ENCODE measurements around the gene ZNF263. TPM values are rescaled to one million over a fixed set of nuclear protein-coding genes. Genes with fewer than 3 reads are reported as not detected.
A peak's percentile ranks its signal among the peaks of the same experiment; 100 is the strongest.

The ZNF263 gene
- total and polyA plus RNA-seq, 7 donors, result 9.7 to 51.3 (median 27.5) TPM

- H3K27me3 ChIP-seq, result no peaks in the 10 kb centered on the region
- TF ChIP-seq EP300 (IDR thresholded peaks at IDR 0.05) (no peak), POLR2A (IDR thresholded peaks at IDR 0.05) (no peak), POLR2AphosphoS5 (IDR thresholded peaks at IDR 0.05) (no peak), CTCF (IDR thresholded peaks at IDR 0.05) (no peak)
- intact Hi-C loops (cut with DNase I), result loop anchor here (1.0 to 5.0 kb wide), 7 partner anchors 15 to 263 kb away; partner anchors contain the start of genes CLUAP1, TIGD7, TNFRSF12A and ZNF200
- peak overlapping the region; percentile 94 to 100 (median 99) for H3K27ac ChIP-seq
- peaks cover 7 to 34% (median 25%) of the 10 kb centered on the region in 4 donors for H3K36me3 ChIP-seq
- H3K9me3 ChIP-seq, result peaks cover 0 to 12% (median 5%) of the 10 kb centered on the region in 4 donors
- DNase-seq, result peak; percentile 71
- peak overlapping the region; percentile 68 to 99 (median 96) for H3K4me3 ChIP-seq
- WGBS, 2 donors, result 5 to 11% methylated on average over 56 of the region's 56 CpGs
- H3K4me1 ChIP-seq, result peaks cover 0 to 37% (median 29%) of the 10 kb centered on the region in 4 donors
Observed at GRCh38 chr16:3283543-3284447, 504 bp downstream of the ZNF263 start.

- Histone ChIP-seq H3K9me3 (peaks cover 13 to 25% (median 17%) of the 10 kb centered on the region in 4 donors), H3K27me3 (no peaks in the 10 kb centered on the region), H3K36me3 (peaks cover 20 to 47% (median 39%) of the 10 kb centered on the region in 4 donors), H3K4me3 (peak overlapping the region in 2 of 4 donors; percentile 96 to 97), H3K27ac (no peak overlapping the region), H3K4me1 (peaks cover 0 to 37% (median 29%) of the 10 kb centered on the region in 4 donors)
- intact Hi-C loops (cut with DNase I), result loop anchor here (2.0 kb wide), 1 partner anchor 14 kb away; no protein-coding TSS in a partner anchor
- no peak for TF ChIP-seq CTCF (IDR thresholded peaks at IDR 0.05)
- TF ChIP-seq EP300 (IDR thresholded peaks at IDR 0.05), result no peak
- TF ChIP-seq POLR2A (IDR thresholded peaks at IDR 0.05), result no peak
- TF ChIP-seq POLR2AphosphoS5 (IDR thresholded peaks at IDR 0.05), result no peak
- WGBS, 2 donors, result 92 to 98% methylated on average over 6 of the region's 6 CpGs
- DNase-seq, result no peak
Observed at GRCh38 chr16:3285131-3285530, 1.8 kb downstream of the ZNF263 start.

- Histone ChIP-seq H3K36me3 (peaks cover 42 to 77% (median 60%) of the 10 kb centered on the region in 4 donors), H3K4me3 (no peak overlapping the region), H3K9me3 (peaks cover 26 to 67% (median 43%) of the 10 kb centered on the region in 4 donors), H3K27me3 (no peaks in the 10 kb centered on the region), H3K27ac (no peak overlapping the region), H3K4me1 (peaks cover 0 to 35% (median 9%) of the 10 kb centered on the region in 4 donors)
- 98% methylated on average over 16 of the region's 16 CpGs for WGBS, 2 donors
- TF ChIP-seq CTCF (IDR thresholded peaks at IDR 0.05) (no peak), POLR2AphosphoS5 (IDR thresholded peaks at IDR 0.05) (no peak), EP300 (IDR thresholded peaks at IDR 0.05) (no peak), POLR2A (IDR thresholded peaks at IDR 0.05) (no peak)
- no peak for DNase-seq
- intact Hi-C loops (cut with DNase I), result no loop called here
Observed at GRCh38 chr16:3289998-3290673, 6.8 kb downstream of the ZNF263 start.

- WGBS, 2 donors, result 98% methylated on average over 3 of the region's 3 CpGs
- peaks cover 28 to 67% (median 47%) of the 10 kb centered on the region in 4 donors for H3K9me3 ChIP-seq
- intact Hi-C loops (cut with DNase I), result no loop called here
Observed at GRCh38 chr16:3292604-3293003, 9.3 kb downstream of the ZNF263 start.

More at GRCh38 chr16:3292604-3293003, 9.3 kb downstream of the ZNF263 start:
- Histone ChIP-seq H3K4me1 (peaks cover 0 to 30% (median 0%) of the 10 kb centered on the region in 4 donors), H3K27me3 (no peaks in the 10 kb centered on the region), H3K27ac (peak overlapping the region in 1 of 4 donors; percentile 14), H3K4me3 (no peak overlapping the region), H3K36me3 (peaks cover 39 to 56% (median 48%) of the 10 kb centered on the region in 4 donors)
- no peak for DNase-seq
- TF ChIP-seq EP300 (IDR thresholded peaks at IDR 0.05) (no peak), POLR2AphosphoS5 (IDR thresholded peaks at IDR 0.05) (no peak)
